HG03175 (cell line): ENCODE results near the gene DNAH10.

Source experiments
- ATAC-seq: cut with Tn5 transposase; IDR thresholded peaks from one replicate; pipeline ENCODE4 v1.9.1; 2021; ENCODE audit warnings: mild to moderate bottlenecking, moderate library complexity; ENCODE audit not compliant: unreplicated experiment

The DNAH10 gene

GRCh38 chr12:123761841-123762714 is at the start of gene DNAH10:
Gene DNAH10 (plus strand): TSS chr12:123762301. CDS start chr12:123762337, 36 bp downstream.
- ATAC-seq = peak; percentile 77

GRCh38 chr12:123712780-123713319 is 49.3 kb upstream of the DNAH10 start:
- no peak for ATAC-seq

GRCh38 chr12:123713398-123713797 is 48.7 kb upstream of the DNAH10 start:
- ATAC-seq = no peak

- ATAC-seq = peak; percentile 56
Observed at GRCh38 chr12:123713823-123714585, 48.1 kb upstream of the DNAH10 start.

GRCh38 chr12:123715195-123715594 is 46.9 kb upstream of the DNAH10 start:
- no peak for ATAC-seq

GRCh38 chr12:123717350-123717749 is 44.8 kb upstream of the DNAH10 start:
- no peak for ATAC-seq

GRCh38 chr12:123720141-123720814 is 41.8 kb upstream of the DNAH10 start:
- no peak for ATAC-seq

- no peak for ATAC-seq
Observed at GRCh38 chr12:123721245-123721644, 40.9 kb upstream of the DNAH10 start.

- ATAC-seq = no peak
Observed at GRCh38 chr12:123723011-123723410, 39.1 kb upstream of the DNAH10 start.

GRCh38 chr12:123723765-123724164 is 38.3 kb upstream of the DNAH10 start:
- no peak for ATAC-seq

- ATAC-seq = no peak
Observed at GRCh38 chr12:123726244-123726643, 35.9 kb upstream of the DNAH10 start.

GRCh38 chr12:123726962-123727361 is 35.1 kb upstream of the DNAH10 start:
- no peak for ATAC-seq

- no peak for ATAC-seq
Observed at GRCh38 chr12:123727878-123728277, 34.2 kb upstream of the DNAH10 start.

GRCh38 chr12:123731596-123731995 is 30.5 kb upstream of the DNAH10 start:
- ATAC-seq = no peak

GRCh38 chr12:123732251-123732650 is 29.9 kb upstream of the DNAH10 start:
- ATAC-seq = no peak

GRCh38 chr12:123733229-123733628 is 28.9 kb upstream of the DNAH10 start:
- ATAC-seq = no peak

- ATAC-seq = no peak
Observed at GRCh38 chr12:123734268-123734667, 27.8 kb upstream of the DNAH10 start.

GRCh38 chr12:123741937-123742572 is 20.0 kb upstream of the DNAH10 start:
- ATAC-seq = no peak

GRCh38 chr12:123743002-123743401 is 19.1 kb upstream of the DNAH10 start:
- no peak for ATAC-seq

- ATAC-seq = no peak
Observed at GRCh38 chr12:123744836-123745235, 17.3 kb upstream of the DNAH10 start.

GRCh38 chr12:123747309-123747708 is 14.8 kb upstream of the DNAH10 start:
- ATAC-seq = no peak
